T-helper 17 cell (primary cell): ENCODE measurements around the gene SHISA2. TPM values are rescaled to one million over a fixed set of nuclear protein-coding genes. Genes with fewer than 3 reads are reported as not detected.

Source experiments
- ATAC-seq: fragments of 150-1000 bp; cut with Tn5 transposase; 2 replicates; pipeline ENCODE4 v1.10.0; 2021; ENCODE audit warnings: mild to moderate bottlenecking, moderate library complexity
- DNase-seq, 3 donors: peaks; one replicate each; pipeline versions ENCODE4 v3.0.0 to v3.0.0-alpha.2; 2020 to 2021
- H3K9me3 ChIP-seq: one replicate; pipeline ENCODE4 v1.7.0; 2013; ENCODE audit warnings: low read length, mild to moderate bottlenecking; ENCODE audit not compliant: control insufficient read depth, poor library complexity, severe bottlenecking
- H3K27ac Mint-ChIP-seq: one replicate; pipeline ENCODE4 v1.8.0; 2022; ENCODE audit warnings: mild to moderate bottlenecking, moderate library complexity, mixed read lengths
- H3K27me3 Mint-ChIP-seq: one replicate; pipeline ENCODE4 v1.8.0; 2022; ENCODE audit warnings: mixed read lengths
- H3K36me3 Mint-ChIP-seq: one replicate; pipeline ENCODE4 v1.8.0; 2022; ENCODE audit warnings: low read depth, mixed read lengths
- H3K4me1 Mint-ChIP-seq: one replicate; pipeline ENCODE4 v1.8.0; 2022; ENCODE audit warnings: mild to moderate bottlenecking, mixed read lengths
- H3K4me3 Mint-ChIP-seq: one replicate; pipeline ENCODE4 v1.8.0; 2022; ENCODE audit warnings: mild to moderate bottlenecking, moderate library complexity, mixed read lengths
- total RNA-seq, 4 donors: library from RNA in 2 of 4; stranded (reverse) in 2 of 4; gene quantifications; one replicate each; pipeline ENCODE4 v1.2.3 and lab custom pipeline; 2022 to 2026

Gene SHISA2
- total RNA-seq, 2 donors from 2014 or later: 0.37 to 0.62 TPM

GRCh38 chr13:26020891-26021290 is 30.9 kb downstream of the SHISA2 start:
- Mint-ChIP-seq H3K4me3 (no peak overlapping the region), H3K36me3 (peaks cover 3% of the 10 kb centered on the region), H3K4me1 (peaks cover 4% of the 10 kb centered on the region), H3K27ac (no peak overlapping the region), H3K27me3 (peaks cover 28% of the 10 kb centered on the region)
- H3K9me3 ChIP-seq: no peaks in the 10 kb centered on the region
- no peak for DNase-seq
- ATAC-seq: no peak

GRCh38 chr13:26019881-26020870 is 31.6 kb downstream of the SHISA2 start:
- DNase-seq: no peak
- Mint-ChIP-seq H3K4me1 (peaks cover 4% of the 10 kb centered on the region), H3K4me3 (no peak overlapping the region), H3K27me3 (peaks cover 22% of the 10 kb centered on the region), H3K27ac (no peak overlapping the region), H3K36me3 (peaks cover 3% of the 10 kb centered on the region)
- ATAC-seq: no peak
- no peaks in the 10 kb centered on the region for H3K9me3 ChIP-seq

- H3K4me1 Mint-ChIP-seq: peaks cover 4% of the 10 kb centered on the region
- peaks cover 15% of the 10 kb centered on the region for H3K27me3 Mint-ChIP-seq
- no peak for DNase-seq
- no peak for ATAC-seq
- no peak overlapping the region for H3K27ac Mint-ChIP-seq
- no peaks in the 10 kb centered on the region for H3K9me3 ChIP-seq
- H3K36me3 Mint-ChIP-seq: peaks cover 3% of the 10 kb centered on the region
- H3K4me3 Mint-ChIP-seq: no peak overlapping the region
These were observed 32.6 kb downstream of the SHISA2 start for GRCh38 chr13:26019251-26019650.

- no peaks in the 10 kb centered on the region for H3K9me3 ChIP-seq
- H3K4me3 Mint-ChIP-seq: no peak overlapping the region
- H3K4me1 Mint-ChIP-seq: peaks cover 4% of the 10 kb centered on the region
- DNase-seq (no peak), ATAC-seq (no peak)
- peaks cover 14% of the 10 kb centered on the region for H3K27me3 Mint-ChIP-seq
- H3K27ac Mint-ChIP-seq: peak overlapping the region; percentile 22
- H3K36me3 Mint-ChIP-seq: peaks cover 3% of the 10 kb centered on the region
These were observed 33.7 kb downstream of the SHISA2 start for GRCh38 chr13:26017932-26018665.

GRCh38 chr13:26017196-26017921 is 34.5 kb downstream of the SHISA2 start:
- Mint-ChIP-seq H3K36me3 (peaks cover 3% of the 10 kb centered on the region), H3K4me3 (no peak overlapping the region), H3K4me1 (peaks cover 6% of the 10 kb centered on the region), H3K27ac (peak overlapping the region; percentile 22), H3K27me3 (peaks cover 14% of the 10 kb centered on the region)
- peak; percentile 41 for ATAC-seq
- DNase-seq: no peak
- no peaks in the 10 kb centered on the region for H3K9me3 ChIP-seq

- no peak for DNase-seq
- Mint-ChIP-seq H3K27me3 (peaks cover 14% of the 10 kb centered on the region), H3K4me1 (peaks cover 6% of the 10 kb centered on the region), H3K27ac (no peak overlapping the region), H3K4me3 (no peak overlapping the region), H3K36me3 (peaks cover 3% of the 10 kb centered on the region)
- ATAC-seq: no peak
- no peaks in the 10 kb centered on the region for H3K9me3 ChIP-seq
These were observed 35.6 kb downstream of the SHISA2 start for GRCh38 chr13:26016189-26016588.

- no peak for ATAC-seq
- H3K9me3 ChIP-seq: no peaks in the 10 kb centered on the region
- peak overlapping the region; percentile 21 for H3K27ac Mint-ChIP-seq
These were observed 36.3 kb downstream of the SHISA2 start for GRCh38 chr13:26015271-26016125.

GRCh38 chr13:26012995-26013394 is 38.8 kb downstream of the SHISA2 start:
- H3K4me3 Mint-ChIP-seq: peak overlapping the region; percentile 87
- no peaks in the 10 kb centered on the region for H3K36me3 Mint-ChIP-seq
- H3K27ac Mint-ChIP-seq: peak overlapping the region; percentile 9
- no peak for ATAC-seq
- no peaks in the 10 kb centered on the region for H3K9me3 ChIP-seq
- peaks cover 2% of the 10 kb centered on the region for H3K27me3 Mint-ChIP-seq
- no peak for DNase-seq
- H3K4me1 Mint-ChIP-seq: peaks cover 6% of the 10 kb centered on the region

More at GRCh38 chr13:26015271-26016125, 36.3 kb downstream of the SHISA2 start:
- Mint-ChIP-seq H3K27me3 (peaks cover 10% of the 10 kb centered on the region), H3K36me3 (no peaks in the 10 kb centered on the region), H3K4me3 (no peak overlapping the region), H3K4me1 (peaks cover 6% of the 10 kb centered on the region)
- no peak for DNase-seq

GRCh38 chr13:26011996-26012821 is 39.6 kb downstream of the SHISA2 start:
- DNase-seq: peak in 2 of 3 donors; percentile 23 to 47
- peak; percentile 96 for ATAC-seq
- peak overlapping the region; percentile 87 for H3K4me3 Mint-ChIP-seq
- peaks cover 5% of the 10 kb centered on the region for H3K27me3 Mint-ChIP-seq
- H3K4me1 Mint-ChIP-seq: peaks cover 2% of the 10 kb centered on the region
- H3K36me3 Mint-ChIP-seq: no peaks in the 10 kb centered on the region
- peak overlapping the region; percentile 9 for H3K27ac Mint-ChIP-seq
- H3K9me3 ChIP-seq: no peaks in the 10 kb centered on the region

GRCh38 chr13:26011208-26011573 is 40.6 kb downstream of the SHISA2 start:
- H3K9me3 ChIP-seq: no peaks in the 10 kb centered on the region
- no peak for DNase-seq
- H3K36me3 Mint-ChIP-seq: no peaks in the 10 kb centered on the region
- ATAC-seq: no peak
- H3K27me3 Mint-ChIP-seq: peaks cover 6% of the 10 kb centered on the region
- H3K4me1 Mint-ChIP-seq: peaks cover 2% of the 10 kb centered on the region
- no peak overlapping the region for H3K27ac Mint-ChIP-seq
- H3K4me3 Mint-ChIP-seq: no peak overlapping the region

- Mint-ChIP-seq H3K4me3 (no peak overlapping the region), H3K27me3 (peaks cover 6% of the 10 kb centered on the region), H3K4me1 (peaks cover 2% of the 10 kb centered on the region), H3K27ac (peak overlapping the region; percentile 37), H3K36me3 (no peaks in the 10 kb centered on the region)
- H3K9me3 ChIP-seq: no peaks in the 10 kb centered on the region
- no peak for DNase-seq
- no peak for ATAC-seq
These were observed 41.2 kb downstream of the SHISA2 start for GRCh38 chr13:26010487-26011207.
